H9 (cell line): ENCODE measurements around the gene KANSL1. TPM values are rescaled to one million over a fixed set of nuclear protein-coding genes. Genes with fewer than 3 reads are reported as not detected.

ENCODE experiments used
- DNase-seq: peaks from one replicate; pipeline ENCODE4 v3.0.0-alpha.2; 2017
- H2AFZ ChIP-seq: one replicate; pipeline ENCODE4 v1.6.1; 2013; ENCODE audit warnings: mild to moderate bottlenecking, low read length, control low read depth, moderate library complexity
- H2AK5ac ChIP-seq: 2 replicates; pipeline ENCODE4 v1.6.1; 2013; ENCODE audit warnings: low read length, control low read depth, mixed read lengths; ENCODE audit not compliant: insufficient read length
- H2BK120ac ChIP-seq: one replicate; pipeline ENCODE4 v1.6.1; 2013; ENCODE audit warnings: low read depth, mild to moderate bottlenecking, low read length, control low read depth, inconsistent platforms; ENCODE audit not compliant: poor library complexity, severe bottlenecking
- H2BK12ac ChIP-seq: 2 replicates; pipeline ENCODE4 v1.6.1; 2013; ENCODE audit warnings: low read length, control low read depth, mixed read lengths, low read depth; ENCODE audit not compliant: insufficient read length
- H2BK15ac ChIP-seq: 2 replicates; pipeline ENCODE4 v1.6.1; 2013; ENCODE audit warnings: low read depth, low read length, control low read depth
- H2BK20ac ChIP-seq: one replicate; pipeline ENCODE4 v1.6.1; 2013; ENCODE audit warnings: low read depth, mild to moderate bottlenecking, low read length, control low read depth, inconsistent platforms; ENCODE audit not compliant: poor library complexity, severe bottlenecking
- H2BK5ac ChIP-seq: 2 replicates; pipeline ENCODE4 v1.6.1; 2013; ENCODE audit warnings: low read length, control low read depth, mixed read lengths; ENCODE audit not compliant: insufficient read length
- H3K14ac ChIP-seq: 2 replicates; pipeline ENCODE4 v1.6.1; 2013; ENCODE audit warnings: low read length, control low read depth; ENCODE audit not compliant: insufficient read depth
- H3K18ac ChIP-seq: 2 replicates; pipeline ENCODE4 v1.6.1; 2013; ENCODE audit warnings: low read depth, mild to moderate bottlenecking, mixed read lengths, low read length, control low read depth; ENCODE audit not compliant: insufficient read length
- H3K23ac ChIP-seq: 2 replicates; pipeline ENCODE4 v1.6.1; 2013; ENCODE audit warnings: low read length, control low read depth, mixed read lengths, low read depth; ENCODE audit not compliant: insufficient read length
- H3K23me2 ChIP-seq: 2 replicates; pipeline ENCODE4 v1.6.1; 2013; ENCODE audit warnings: low read depth, mild to moderate bottlenecking, mixed read lengths, low read length, control low read depth; ENCODE audit not compliant: insufficient read length, poor library complexity, severe bottlenecking
- H3K27ac ChIP-seq: 2 replicates; pipeline ENCODE4 v1.5.1; 2013; ENCODE audit warnings: low read length, control low read depth, mixed read lengths, low read depth; ENCODE audit not compliant: insufficient read length
- H3K27me3 ChIP-seq: 2 replicates; pipeline ENCODE4 v1.6.1; 2013; ENCODE audit warnings: low read length, control low read depth, inconsistent platforms; ENCODE audit not compliant: insufficient read depth
- H3K4ac ChIP-seq: 2 replicates; pipeline ENCODE4 v1.6.1; 2013; ENCODE audit warnings: low read depth, mild to moderate bottlenecking, control low read depth, inconsistent platforms, low read length, moderate library complexity
- H3K4me1 ChIP-seq: 2 replicates; pipeline ENCODE4 v1.6.1; 2013; ENCODE audit warnings: low read length, control low read depth, inconsistent platforms; ENCODE audit not compliant: insufficient read depth
- H3K4me2 ChIP-seq: 2 replicates; pipeline ENCODE4 v1.6.1; 2013; ENCODE audit warnings: low read length, control low read depth, mixed read lengths; ENCODE audit not compliant: insufficient read length, insufficient read depth
- H3K56ac ChIP-seq: 2 replicates; pipeline ENCODE4 v1.6.1; 2013; ENCODE audit warnings: low read depth, mild to moderate bottlenecking, mixed read lengths, low read length, control low read depth; ENCODE audit not compliant: insufficient read length
- H3K79me1 ChIP-seq: 2 replicates; pipeline ENCODE4 v1.6.1; 2013; ENCODE audit warnings: low read depth, mild to moderate bottlenecking, moderate library complexity, low read length, control low read depth, inconsistent platforms; ENCODE audit not compliant: insufficient read depth, poor library complexity, severe bottlenecking
- H3K79me2 ChIP-seq: 2 replicates; pipeline ENCODE4 v1.6.1; 2013; ENCODE audit warnings: low read length, control low read depth, inconsistent platforms; ENCODE audit not compliant: insufficient read depth
- H3K9ac ChIP-seq: 2 replicates; pipeline ENCODE4 v1.6.1; 2013; ENCODE audit warnings: low read length, control low read depth, mixed read lengths; ENCODE audit not compliant: insufficient read length; ENCODE audit errors: extremely low read depth
- H3K9me3 ChIP-seq: one replicate; pipeline ENCODE4 v1.6.1; 2013; ENCODE audit warnings: low read depth, low read length, inconsistent platforms; ENCODE audit not compliant: control insufficient read depth
- H3T11ph ChIP-seq: one replicate; pipeline ENCODE4 v1.6.1; 2013; ENCODE audit warnings: mild to moderate bottlenecking, low read length, control low read depth, inconsistent platforms
- H4K20me1 ChIP-seq: one replicate; pipeline ENCODE4 v1.6.1; 2013; ENCODE audit not compliant: control insufficient read depth, insufficient read length, insufficient read depth
- H4K5ac ChIP-seq: 2 replicates; pipeline ENCODE4 v1.6.1; 2013; ENCODE audit warnings: low read depth, mild to moderate bottlenecking, mixed read lengths, low read length, control low read depth; ENCODE audit not compliant: insufficient read length
- H4K8ac ChIP-seq: replicated peaks from 2 replicates; pipeline ENCODE4 v1.6.1; 2013; ENCODE audit warnings: low read length, control low read depth, mixed read lengths, low read depth; ENCODE audit not compliant: insufficient read length
- H4K91ac ChIP-seq: 2 replicates; pipeline ENCODE4 v1.6.1; 2013; ENCODE audit warnings: low read depth, mild to moderate bottlenecking, moderate library complexity, mixed read lengths, low read length, control low read depth; ENCODE audit not compliant: insufficient read length
- H3K27ac Mint-ChIP-seq, 3 experiments: 2 replicates in 2 of 3; 3 replicates in 1 of 3; pipeline ENCODE4 v1.8.0; 2020 to 2021; ENCODE audit warnings: mixed read lengths in 3 of 3, mild to moderate bottlenecking in 1 of 3, moderate library complexity in 1 of 3
- H3K27me3 Mint-ChIP-seq: 2 replicates; pipeline ENCODE4 v1.8.0; 2021; ENCODE audit warnings: low read depth, mild to moderate bottlenecking, moderate library complexity, mixed read lengths
- H3K36me3 Mint-ChIP-seq, 3 experiments: 2 replicates in 2 of 3; 3 replicates in 1 of 3; pipeline ENCODE4 v1.8.0; 2020 to 2021; ENCODE audit warnings: low read depth in 3 of 3, mixed read lengths in 3 of 3; ENCODE audit not compliant: insufficient read depth in 1 of 3
- H3K4me1 Mint-ChIP-seq, 2 experiments: 2 replicates each; pipeline ENCODE4 v1.8.0; 2020; ENCODE audit warnings: mixed read lengths in 2 of 2
- H3K4me3 Mint-ChIP-seq, 2 experiments: 2 replicates in 1 of 2; 3 replicates in 1 of 2; pipeline ENCODE4 v1.8.0; 2020 to 2021; ENCODE audit warnings: mild to moderate bottlenecking in 2 of 2, mixed read lengths in 2 of 2, moderate library complexity in 1 of 2
- H3K9me3 Mint-ChIP-seq, 2 experiments: 2 replicates in 1 of 2; 3 replicates in 1 of 2; pipeline ENCODE4 v1.8.0; 2020; ENCODE audit warnings: mild to moderate bottlenecking in 2 of 2, mixed read lengths in 2 of 2, moderate library complexity in 1 of 2
- WGBS: extraction: QIAGEN DNeasy Blood & Tissue Kit; methylation state at CpG from one replicate; pipeline ENCODE4 v1.1.7; 2013; ENCODE audit warnings: missing lambda C conversion rate, low lambda C conversion rate, mixed read lengths; ENCODE audit not compliant: insufficient read length; ENCODE audit errors: extremely low coverage; 5-methylcytosine and 5-hydroxymethylcytosine counted together
- total RNA-seq: library from RNA; stranded (reverse); gene quantifications from 2 replicates; pipeline ENCODE4 v1.2.1, GENCODE V29; 2021
- TF ChIP-seq, protein P1 (sequence below): fragments of 200-600 bp; sonication (generic); conservative IDR thresholded peaks from 3 replicates; pipeline ENCODE4 v1.8.0; 2021; ENCODE audit warnings: antibody characterized with exemption, mild to moderate bottlenecking

The KANSL1 gene
- total RNA-seq, 1 experiment from 2014 or later = 114 TPM

DNA sequence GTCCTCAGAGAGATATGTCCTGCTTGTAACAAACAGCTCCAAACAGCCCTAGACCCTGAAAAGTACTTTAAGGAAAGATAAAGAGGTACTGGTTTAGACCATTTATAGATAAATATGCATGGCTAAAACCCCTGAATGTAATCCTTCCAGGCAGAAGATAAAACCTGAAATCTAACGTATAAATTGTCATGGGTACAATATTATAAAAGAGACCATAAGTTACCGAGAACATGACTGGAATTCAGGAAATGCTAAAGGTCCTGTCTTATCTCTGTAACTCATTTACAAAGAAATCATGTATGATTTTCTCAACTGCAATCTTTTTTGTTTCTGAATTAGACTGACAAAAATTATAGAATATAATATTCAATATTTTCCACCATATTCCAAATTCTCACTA is 9.2 kb upstream of the KANSL1 start:
- TF ChIP-seq, protein P1, sequence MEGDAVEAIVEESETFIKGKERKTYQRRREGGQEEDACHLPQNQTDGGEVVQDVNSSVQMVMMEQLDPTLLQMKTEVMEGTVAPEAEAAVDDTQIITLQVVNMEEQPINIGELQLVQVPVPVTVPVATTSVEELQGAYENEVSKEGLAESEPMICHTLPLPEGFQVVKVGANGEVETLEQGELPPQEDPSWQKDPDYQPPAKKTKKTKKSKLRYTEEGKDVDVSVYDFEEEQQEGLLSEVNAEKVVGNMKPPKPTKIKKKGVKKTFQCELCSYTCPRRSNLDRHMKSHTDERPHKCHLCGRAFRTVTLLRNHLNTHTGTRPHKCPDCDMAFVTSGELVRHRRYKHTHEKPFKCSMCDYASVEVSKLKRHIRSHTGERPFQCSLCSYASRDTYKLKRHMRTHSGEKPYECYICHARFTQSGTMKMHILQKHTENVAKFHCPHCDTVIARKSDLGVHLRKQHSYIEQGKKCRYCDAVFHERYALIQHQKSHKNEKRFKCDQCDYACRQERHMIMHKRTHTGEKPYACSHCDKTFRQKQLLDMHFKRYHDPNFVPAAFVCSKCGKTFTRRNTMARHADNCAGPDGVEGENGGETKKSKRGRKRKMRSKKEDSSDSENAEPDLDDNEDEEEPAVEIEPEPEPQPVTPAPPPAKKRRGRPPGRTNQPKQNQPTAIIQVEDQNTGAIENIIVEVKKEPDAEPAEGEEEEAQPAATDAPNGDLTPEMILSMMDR = no peak
- no peak overlapping the region for H3K27ac Mint-ChIP-seq
- Histone ChIP-seq H3K56ac (no peak overlapping the region), H3K27ac (no peak overlapping the region), H3K4me1 (no peaks in the 10 kb centered on the region), H3K23me2 (no peaks in the 10 kb centered on the region), H2AK5ac (no peak overlapping the region), H2BK5ac (no peak overlapping the region), H2AFZ (no peak overlapping the region), H3K9me3 (no peaks in the 10 kb centered on the region), H3K14ac (no peak overlapping the region), H2BK12ac (no peak overlapping the region), H4K5ac (no peak overlapping the region), H3T11ph (no peak overlapping the region), H2BK20ac (no peak overlapping the region), H3K23ac (no peak overlapping the region), H3K79me1 (peaks cover 9% of the 10 kb centered on the region), H3K4me2 (no peak overlapping the region), H2BK15ac (no peak overlapping the region), H3K9ac (no peak overlapping the region), H4K91ac (no peak overlapping the region), H3K79me2 (peaks cover 21% of the 10 kb centered on the region; the same call in 1 of the 2 replicates), H4K20me1 (no peaks in the 10 kb centered on the region), H3K27me3 (no peaks in the 10 kb centered on the region), H3K4ac (no peak overlapping the region), H3K18ac (no peak overlapping the region), H2BK120ac (no peak overlapping the region), H4K8ac (no peak overlapping the region)
- no peak for DNase-seq
- no peak overlapping the region for H3K4me3 Mint-ChIP-seq
- WGBS = no CpG with 5 or more reads among the region's 2 CpGs
- peaks cover 7 to 33% of the 10 kb centered on the region in 2 experiments; a peak in 4 of 5 replicates for H3K9me3 Mint-ChIP-seq
- H3K27me3 Mint-ChIP-seq = no peaks in the 10 kb centered on the region
- H3K4me1 Mint-ChIP-seq = peaks cover 0 to 4% of the 10 kb centered on the region in 2 experiments; a peak in 1 of 4 replicates
- H3K36me3 Mint-ChIP-seq = peaks cover 44 to 61% (median 49%) of the 10 kb centered on the region in 3 experiments
